ENCODE measurements around the gene PLCE1. TPM values are rescaled to one million over a fixed set of nuclear protein-coding genes. Genes with fewer than 3 reads are reported as not detected.

PLCE1 gene
- total RNA-seq, 1 donor from 2014 or later, result 0.56 TPM

GRCh38 chr10:94025806-94026205 is 32.1 kb downstream of the PLCE1 start:
- no peak for ATAC-seq

- ATAC-seq, result no peak
These were observed 33.5 kb downstream of the PLCE1 start for GRCh38 chr10:94027197-94027596.

- no peak for ATAC-seq
These were observed 36.2 kb downstream of the PLCE1 start for GRCh38 chr10:94029955-94030354.

GRCh38 chr10:94035982-94036765 is 42.4 kb downstream of the PLCE1 start:
- no peak for ATAC-seq

GRCh38 chr10:94036766-94037033 is 43.0 kb downstream of the PLCE1 start:
- ATAC-seq, result no peak

GRCh38 chr10:94037286-94037685 is 43.6 kb downstream of the PLCE1 start:
- ATAC-seq, result no peak

- no peak for ATAC-seq
These were observed 44.3 kb downstream of the PLCE1 start for GRCh38 chr10:94038024-94038423.

- no peak for ATAC-seq
These were observed 47.5 kb downstream of the PLCE1 start for GRCh38 chr10:94041206-94041605.

GRCh38 chr10:94042001-94042833 is 48.5 kb downstream of the PLCE1 start:
- peak; percentile 89 for ATAC-seq

GRCh38 chr10:94042834-94043175 is 49.1 kb downstream of the PLCE1 start:
- ATAC-seq, result no peak

Other genes starting within 250 kb of the PLCE1 start
- not detected for gene LGI1, start 236.0 kb upstream of the PLCE1 start, total RNA-seq
- gene SLC35G1, start 100.0 kb upstream of the PLCE1 start, total RNA-seq, result 1.8 TPM